IMR-90 (cell line): ENCODE measurements around the gene RPL19. TPM values are rescaled to one million over a fixed set of nuclear protein-coding genes. Genes with fewer than 3 reads are reported as not detected.

ENCODE experiments used
- ATAC-seq: fragments of 200-7000 bp; cut with Tn5 transposase; 2 replicates; pipeline ENCODE4 v1.9.1; 2020; ENCODE audit warnings: low read depth, mild to moderate bottlenecking, moderate library complexity
- BruUV-seq: library from RNA; stranded (reverse); fragments of 400-500 nt; replicated peaks from 2 replicates; lab custom pipeline; 2021; lab: Mats Ljungman, UMichigan
- CTCF ChIA-PET: fragments of 300-600 bp; formaldehyde crosslinking; extraction: SDS; loops from one replicate; lab custom pipeline; 2021; ENCODE audit warnings: antibody characterized with exemption; lab: Yijun Ruan, JAX
- POLR2A ChIA-PET: fragments of 300-600 bp; sonication (Branson Sonifier 250); formaldehyde crosslinking; loops from one replicate; lab custom pipeline; 2022; ENCODE audit warnings: antibody characterized with exemption; ENCODE audit not compliant: unreplicated experiment; lab: Charles Lee
- DNase-seq: peaks from one replicate; pipeline ENCODE4 v3.0.0; 2013
- H2AFZ ChIP-seq: replicated peaks from 2 replicates; pipeline ENCODE3; 2013; ENCODE audit warnings: low read length, mild to moderate bottlenecking; ENCODE audit not compliant: poor library complexity
- H2AK5ac ChIP-seq: 2 replicates; pipeline ENCODE4 v1.6.1; 2013; ENCODE audit warnings: low read depth, low read length, inconsistent platforms
- H2AK9ac ChIP-seq: replicated peaks from 2 replicates; pipeline ENCODE3; 2013; ENCODE audit warnings: mild to moderate bottlenecking, low read depth, low read length, moderate library complexity; ENCODE audit not compliant: poor library complexity
- H2BK120ac ChIP-seq: 2 replicates; pipeline ENCODE4 v1.6.1; 2013; ENCODE audit warnings: low read depth, low read length, inconsistent platforms
- H2BK15ac ChIP-seq: 3 replicates; pipeline ENCODE4 v1.6.1; 2013; ENCODE audit warnings: low read depth, low read length, inconsistent platforms
- H2BK20ac ChIP-seq: 2 replicates; pipeline ENCODE4 v1.6.1; 2013; ENCODE audit warnings: low read depth, mild to moderate bottlenecking, inconsistent platforms, low read length, moderate library complexity
- H2BK5ac ChIP-seq: 2 replicates; pipeline ENCODE4 v1.6.1; 2013; ENCODE audit warnings: mild to moderate bottlenecking, low read depth, low read length, inconsistent platforms; ENCODE audit not compliant: poor library complexity, severe bottlenecking
- H3K14ac ChIP-seq: replicated peaks from 2 replicates; pipeline ENCODE4 v1.6.1; 2013; ENCODE audit warnings: low read depth, low read length, inconsistent platforms
- H3K18ac ChIP-seq: 2 replicates; pipeline ENCODE4 v1.6.1; 2013; ENCODE audit warnings: low read depth, low read length, control low read depth
- H3K23ac ChIP-seq: 2 replicates; pipeline ENCODE4 v1.6.1; 2013; ENCODE audit warnings: low read depth, low read length, inconsistent platforms
- H3K27ac ChIP-seq: 2 replicates; pipeline ENCODE4 v1.5.1; 2013; ENCODE audit warnings: mild to moderate bottlenecking, control low read depth, low read length; ENCODE audit not compliant: insufficient read depth
- H3K27me3 ChIP-seq: 2 replicates; pipeline ENCODE4 v1.6.1; 2013; ENCODE audit warnings: low read length; ENCODE audit not compliant: control insufficient read depth, insufficient read depth
- H3K36me3 ChIP-seq: 2 replicates; pipeline ENCODE4 v1.6.1; 2013; ENCODE audit warnings: low read length, mixed read lengths; ENCODE audit not compliant: control insufficient read depth, insufficient read depth
- H3K4ac ChIP-seq: 2 replicates; pipeline ENCODE4 v1.6.1; 2013; ENCODE audit warnings: low read depth, low read length, inconsistent platforms
- H3K4me1 ChIP-seq: 2 replicates; pipeline ENCODE4 v1.6.1; 2013; ENCODE audit warnings: low read length, mixed read lengths; ENCODE audit not compliant: control insufficient read depth, insufficient read depth
- H3K4me2 ChIP-seq: 2 replicates; pipeline ENCODE4 v1.6.1; 2013; ENCODE audit warnings: low read depth, mild to moderate bottlenecking, control low read depth, low read length, moderate library complexity
- H3K4me3 ChIP-seq: 2 replicates; pipeline ENCODE4 v1.5.1; 2013; ENCODE audit warnings: low read depth, mild to moderate bottlenecking, control low read depth, low read length, moderate library complexity; ENCODE audit not compliant: insufficient read depth
- H3K56ac ChIP-seq: 2 replicates; pipeline ENCODE4 v1.6.1; 2013; ENCODE audit warnings: low read length, inconsistent platforms; ENCODE audit not compliant: insufficient read depth; ENCODE audit errors: extremely low read depth
- H3K79me1 ChIP-seq, 2 experiments: 2 replicates each; pipeline ENCODE4 v1.6.1; 2013; ENCODE audit warnings: low read length in 2 of 2, inconsistent platforms in 1 of 2, low read depth in 1 of 2
- H3K9ac ChIP-seq: 2 replicates; pipeline ENCODE4 v1.6.1; 2013; ENCODE audit warnings: low read depth, low read length, control low read depth
- H3K9me1 ChIP-seq: 2 replicates; pipeline ENCODE4 v1.6.1; 2013; ENCODE audit warnings: low read length, inconsistent platforms; ENCODE audit not compliant: insufficient read depth
- H3K9me3 ChIP-seq: 2 replicates; pipeline ENCODE4 v1.6.1; 2013; ENCODE audit warnings: low read length; ENCODE audit not compliant: control insufficient read depth, insufficient read depth
- H4K20me1 ChIP-seq: 2 replicates; pipeline ENCODE4 v1.6.1; 2013; ENCODE audit warnings: low read length, inconsistent platforms; ENCODE audit not compliant: insufficient read depth
- H4K5ac ChIP-seq: 2 replicates; pipeline ENCODE4 v1.6.1; 2013; ENCODE audit warnings: mild to moderate bottlenecking, low read depth, low read length, control low read depth
- H4K8ac ChIP-seq, 2 experiments: 2 replicates each; pipeline ENCODE4 v1.6.1; 2013; ENCODE audit warnings: low read depth in 2 of 2, low read length in 2 of 2, control low read depth in 1 of 2, inconsistent platforms in 1 of 2
- H4K91ac ChIP-seq: 2 replicates; pipeline ENCODE4 v1.6.1; 2013; ENCODE audit warnings: low read depth, low read length, inconsistent platforms; ENCODE audit not compliant: insufficient read depth
- BHLHE40 ChIP-seq: fragments of 150-350 bp; IDR thresholded peaks from 2 replicates; pipeline ENCODE4 v1.6.1; 2016; ENCODE audit warnings: mild to moderate bottlenecking, low read depth, low read length
- CEBPB ChIP-seq: IDR thresholded peaks from 2 replicates; pipeline ENCODE4 v1.6.1; 2012; ENCODE audit warnings: low read depth, low read length, improper control_type of control experiment
- CHD1 ChIP-seq: IDR thresholded peaks from 2 replicates; pipeline ENCODE4 v1.6.1; 2012; ENCODE audit warnings: low read depth, low read length, improper control_type of control experiment
- FOS ChIP-seq: fragments of 150-350 bp; IDR thresholded peaks from 2 replicates; pipeline ENCODE4 v1.6.1; 2016; ENCODE audit warnings: low read depth, low read length
- MAFK ChIP-seq: IDR thresholded peaks from 2 replicates; pipeline ENCODE4 v1.6.1; 2012; ENCODE audit warnings: low read depth, low read length, improper control_type of control experiment
- MAZ ChIP-seq: IDR thresholded peaks from 2 replicates; pipeline ENCODE4 v1.6.1; 2012; ENCODE audit warnings: low read depth, mild to moderate bottlenecking, low read length, improper control_type of control experiment, moderate library complexity, borderline replicate concordance
- MXI1 ChIP-seq: IDR thresholded peaks from 2 replicates; pipeline ENCODE4 v1.6.1; 2012; ENCODE audit warnings: low read depth, mild to moderate bottlenecking, low read length, moderate library complexity, borderline replicate concordance
- NFE2L2 ChIP-seq: fragments of 150-350 bp; IDR thresholded peaks from 2 replicates; pipeline ENCODE4 v1.6.1; 2016; ENCODE audit warnings: low read depth, mild to moderate bottlenecking, low read length
- POLR2A ChIP-seq: IDR thresholded peaks from 2 replicates; pipeline ENCODE4 v1.6.1; 2012; ENCODE audit warnings: mild to moderate bottlenecking, low read depth, low read length
- RAD21 ChIP-seq: IDR thresholded peaks from 2 replicates; pipeline ENCODE4 v1.6.1; 2012; ENCODE audit warnings: low read length, improper control_type of control experiment
- RCOR1 ChIP-seq: IDR thresholded peaks from 2 replicates; pipeline ENCODE4 v1.6.1; 2012; ENCODE audit warnings: mild to moderate bottlenecking, low read length, improper control_type of control experiment; ENCODE audit not compliant: insufficient replicate concordance
- RFX5 ChIP-seq: IDR thresholded peaks from 2 replicates; pipeline ENCODE4 v1.8.0; 2012; ENCODE audit warnings: low read depth, mild to moderate bottlenecking, low read length, moderate library complexity
- SMC3 ChIP-seq: fragments of 150-350 bp; IDR thresholded peaks from 2 replicates; pipeline ENCODE4 v1.6.1; 2016; ENCODE audit warnings: low read depth, mild to moderate bottlenecking, antibody characterized with exemption, low read length, moderate library complexity
- WGBS, 2 experiments: methylation state at CpG; one replicate each; pipeline versions ENCODE4 v1.1.5 to v1.1.7; 2013; ENCODE audit warnings: missing lambda C conversion rate in 2 of 2; ENCODE audit not compliant: insufficient read length in 1 of 2; ENCODE audit errors: extremely low coverage in 2 of 2; 5-methylcytosine and 5-hydroxymethylcytosine counted together
- dilution Hi-C: fragments of 300-500 bp; cut with HindIII; formaldehyde crosslinking; loops from one replicate; pipeline ENCODE4 v1.14.3; 2018; ENCODE audit warnings: low sequenced_read_pairs; ENCODE audit not compliant: unreplicated experiment
- in situ Hi-C: fragments of 300-500 bp; cut with MboI; formaldehyde crosslinking; loops from 3 replicates; pipeline ENCODE4 v1.14.3; 2019; ENCODE audit warnings: low sequenced_read_pairs, inconsistent platforms, mixed read lengths
- intact Hi-C: fragments of 100-400 bp; cut with micrococcal nuclease; formaldehyde crosslinking; loops from 2 replicates; pipeline ENCODE4 v1.10.0; 2022
- polyA plus RNA-seq, 3 experiments: library from polyadenylated mRNA; depleted of rRNA; stranded (reverse); fragments of >200 nt; gene quantifications; 2 replicates each; pipeline ENCODE4 v1.2.3, GENCODE V29; 2012; ENCODE audit warnings: low replicate concordance in 1 of 3
- total RNA-seq: library from RNA; depleted of rRNA; stranded (reverse); fragments of >200 nt; gene quantifications from 2 replicates; pipeline ENCODE4 v1.2.3, GENCODE V29; 2012
- TF ChIP-seq, protein P1 (sequence below): fragments of 150-350 bp; IDR thresholded peaks from 2 replicates; pipeline ENCODE4 v1.6.1; 2016; ENCODE audit warnings: low read depth, mild to moderate bottlenecking, low read length, moderate library complexity, borderline replicate concordance
- TF ChIP-seq, protein P2 (sequence below): fragments of 150-350 bp; IDR thresholded peaks from 2 replicates; pipeline ENCODE4 v1.6.1; 2017; ENCODE audit warnings: mild to moderate bottlenecking, antibody characterized with exemption, low read length, low read depth
- TF ChIP-seq, protein P3 (sequence below): conservative IDR thresholded peaks from 2 replicates; pipeline ENCODE4 v1.5.1; 2012; ENCODE audit warnings: mild to moderate bottlenecking, low read depth, low read length, improper control_type of control experiment

The RPL19 gene
- total and polyA plus RNA-seq, 2 of the 4 experiments (the other 2 are of a cell fraction), result 2,101 to 2,466 TPM

DNA sequence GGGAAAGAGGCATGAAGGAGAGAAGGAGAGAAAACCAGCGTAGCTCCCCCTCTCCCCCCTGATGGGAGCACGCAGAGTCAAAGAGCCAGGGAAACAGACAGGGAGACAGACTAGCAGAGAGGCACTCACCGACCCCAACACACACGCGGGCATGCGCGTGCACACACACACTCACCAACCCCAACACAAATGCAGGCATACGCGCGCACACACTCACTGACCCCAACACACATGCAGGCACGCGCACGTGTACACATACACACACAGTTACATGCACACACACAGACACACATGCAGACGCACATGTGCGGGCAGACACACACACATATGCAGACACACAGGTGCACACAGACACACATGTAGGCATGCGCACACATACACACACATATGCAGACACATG, 7.2 kb upstream of the RPL19 start:
- in situ Hi-C loops, result no loop called here
- CTCF ChIA-PET, result no interaction called here
- no peak for ATAC-seq

More for the DNA sequence above, 7.2 kb upstream of the RPL19 start:
- no peak for TF ChIP-seq BHLHE40
- no peak for TF ChIP-seq MAFK
- no peak for TF ChIP-seq SMC3
- TF ChIP-seq CHD1, result no peak
- no peak for TF ChIP-seq RFX5
- TF ChIP-seq NFE2L2, result no peak
- no peak for TF ChIP-seq MAZ
- no peak for TF ChIP-seq RAD21
- TF ChIP-seq, protein P1, sequence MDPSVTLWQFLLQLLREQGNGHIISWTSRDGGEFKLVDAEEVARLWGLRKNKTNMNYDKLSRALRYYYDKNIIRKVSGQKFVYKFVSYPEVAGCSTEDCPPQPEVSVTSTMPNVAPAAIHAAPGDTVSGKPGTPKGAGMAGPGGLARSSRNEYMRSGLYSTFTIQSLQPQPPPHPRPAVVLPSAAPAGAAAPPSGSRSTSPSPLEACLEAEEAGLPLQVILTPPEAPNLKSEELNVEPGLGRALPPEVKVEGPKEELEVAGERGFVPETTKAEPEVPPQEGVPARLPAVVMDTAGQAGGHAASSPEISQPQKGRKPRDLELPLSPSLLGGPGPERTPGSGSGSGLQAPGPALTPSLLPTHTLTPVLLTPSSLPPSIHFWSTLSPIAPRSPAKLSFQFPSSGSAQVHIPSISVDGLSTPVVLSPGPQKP, result no peak
- no peak for TF ChIP-seq FOS
- TF ChIP-seq POLR2A, result no peak
- TF ChIP-seq, protein P2, sequence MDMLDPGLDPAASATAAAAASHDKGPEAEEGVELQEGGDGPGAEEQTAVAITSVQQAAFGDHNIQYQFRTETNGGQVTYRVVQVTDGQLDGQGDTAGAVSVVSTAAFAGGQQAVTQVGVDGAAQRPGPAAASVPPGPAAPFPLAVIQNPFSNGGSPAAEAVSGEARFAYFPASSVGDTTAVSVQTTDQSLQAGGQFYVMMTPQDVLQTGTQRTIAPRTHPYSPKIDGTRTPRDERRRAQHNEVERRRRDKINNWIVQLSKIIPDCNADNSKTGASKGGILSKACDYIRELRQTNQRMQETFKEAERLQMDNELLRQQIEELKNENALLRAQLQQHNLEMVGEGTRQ, result no peak
- TF ChIP-seq, protein P3, sequence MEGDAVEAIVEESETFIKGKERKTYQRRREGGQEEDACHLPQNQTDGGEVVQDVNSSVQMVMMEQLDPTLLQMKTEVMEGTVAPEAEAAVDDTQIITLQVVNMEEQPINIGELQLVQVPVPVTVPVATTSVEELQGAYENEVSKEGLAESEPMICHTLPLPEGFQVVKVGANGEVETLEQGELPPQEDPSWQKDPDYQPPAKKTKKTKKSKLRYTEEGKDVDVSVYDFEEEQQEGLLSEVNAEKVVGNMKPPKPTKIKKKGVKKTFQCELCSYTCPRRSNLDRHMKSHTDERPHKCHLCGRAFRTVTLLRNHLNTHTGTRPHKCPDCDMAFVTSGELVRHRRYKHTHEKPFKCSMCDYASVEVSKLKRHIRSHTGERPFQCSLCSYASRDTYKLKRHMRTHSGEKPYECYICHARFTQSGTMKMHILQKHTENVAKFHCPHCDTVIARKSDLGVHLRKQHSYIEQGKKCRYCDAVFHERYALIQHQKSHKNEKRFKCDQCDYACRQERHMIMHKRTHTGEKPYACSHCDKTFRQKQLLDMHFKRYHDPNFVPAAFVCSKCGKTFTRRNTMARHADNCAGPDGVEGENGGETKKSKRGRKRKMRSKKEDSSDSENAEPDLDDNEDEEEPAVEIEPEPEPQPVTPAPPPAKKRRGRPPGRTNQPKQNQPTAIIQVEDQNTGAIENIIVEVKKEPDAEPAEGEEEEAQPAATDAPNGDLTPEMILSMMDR, result no peak
- TF ChIP-seq CEBPB, result no peak
- no peak for TF ChIP-seq MXI1
- no peak for TF ChIP-seq RCOR1
- Histone ChIP-seq H3K27ac (no peak overlapping the region), H3K23ac (no peak overlapping the region), H3K4me1 (peaks cover 17% of the 10 kb centered on the region), H3K4me2 (no peak overlapping the region), H3K9me3 (no peaks in the 10 kb centered on the region), H2AFZ (no peak overlapping the region), H2BK20ac (no peak overlapping the region), H3K56ac (no peak overlapping the region), H2AK5ac (no peak overlapping the region), H3K18ac (no peak overlapping the region), H2AK9ac (no peak overlapping the region), H3K27me3 (no peaks in the 10 kb centered on the region), H2BK120ac (no peak overlapping the region), H3K14ac (no peak overlapping the region), H2BK15ac (no peak overlapping the region), H3K9ac (no peak overlapping the region), H4K8ac (no peak overlapping the region), H3K9me1 (peaks cover 16% of the 10 kb centered on the region), H3K36me3 (peaks cover 27% of the 10 kb centered on the region), H2BK5ac (no peak overlapping the region), H4K5ac (no peak overlapping the region), H3K4me3 (no peak overlapping the region), H3K79me1 (peaks cover 29 to 50% of the 10 kb centered on the region in 2 experiments), H4K20me1 (peaks cover 21% of the 10 kb centered on the region), H4K91ac (no peak overlapping the region), H3K4ac (no peak overlapping the region)
- 96% methylated on average over 4 of the region's 16 CpGs; no CpG with 5 or more reads in 1 of the 2 experiments for WGBS, 2 experiments
- intact Hi-C loops (no loop called here), dilution Hi-C loops (no loop called here)
- DNase-seq, result no peak
- no TSS peak for BruUV-seq
- POLR2A ChIA-PET, result no interaction called here
